GM12875 (cell line): ENCODE measurements around the gene LRRC1.

Experiments
- H3K4me3 ChIP-seq: one replicate; pipeline ENCODE4 v1.5.1; 2011; ENCODE audit warnings: low read depth, low read length, control low read depth
- CTCF ChIP-seq: IDR thresholded peaks from 2 replicates; pipeline ENCODE4 v1.5.1; 2011; ENCODE audit warnings: low read depth, mild to moderate bottlenecking, control low read depth, inconsistent platforms, low read length, moderate library complexity, borderline replicate concordance; ENCODE audit not compliant: insufficient read depth

Gene LRRC1

GRCh38 chr6:53910834-53911233 lies 116.0 kb downstream of the LRRC1 start:
- TF ChIP-seq CTCF = no peak
- H3K4me3 ChIP-seq = no peak overlapping the region

GRCh38 chr6:53912661-53913060 lies 117.9 kb downstream of the LRRC1 start:
- no peak overlapping the region for H3K4me3 ChIP-seq
- TF ChIP-seq CTCF = no peak

GRCh38 chr6:53913286-53913685 lies 118.5 kb downstream of the LRRC1 start:
- H3K4me3 ChIP-seq = no peak overlapping the region
- TF ChIP-seq CTCF = no peak

GRCh38 chr6:53915026-53915691 lies 120.4 kb downstream of the LRRC1 start:
- H3K4me3 ChIP-seq = no peak overlapping the region
- TF ChIP-seq CTCF = no peak

GRCh38 chr6:53916804-53917463 lies 122.1 kb downstream of the LRRC1 start:
- TF ChIP-seq CTCF = no peak
- H3K4me3 ChIP-seq = no peak overlapping the region

GRCh38 chr6:53917464-53917842 lies 122.6 kb downstream of the LRRC1 start:
- H3K4me3 ChIP-seq = no peak overlapping the region
- TF ChIP-seq CTCF = no peak
